ENCODE results near the gene CYTH3. TPM values are rescaled to one million over a fixed set of nuclear protein-coding genes. Genes with fewer than 3 reads are reported as not detected.
A peak's percentile ranks its signal among the peaks of the same experiment; 100 is the strongest.
"Not testable (repeated sequence)": the region's sequence is repeated elsewhere in the genome, so short reads cannot be mapped to it uniquely, and the experiment has no call there.

CYTH3 gene
- total RNA-seq, 1 donor, result 22.9 TPM

- DNase-seq (ENCODE audit: low read depth in 2 of 3, low spot score in 2 of 3), result no peak
These were observed 69.0 kb downstream of the CYTH3 start for GRCh38 chr7:6203381-6203780.

DNA sequence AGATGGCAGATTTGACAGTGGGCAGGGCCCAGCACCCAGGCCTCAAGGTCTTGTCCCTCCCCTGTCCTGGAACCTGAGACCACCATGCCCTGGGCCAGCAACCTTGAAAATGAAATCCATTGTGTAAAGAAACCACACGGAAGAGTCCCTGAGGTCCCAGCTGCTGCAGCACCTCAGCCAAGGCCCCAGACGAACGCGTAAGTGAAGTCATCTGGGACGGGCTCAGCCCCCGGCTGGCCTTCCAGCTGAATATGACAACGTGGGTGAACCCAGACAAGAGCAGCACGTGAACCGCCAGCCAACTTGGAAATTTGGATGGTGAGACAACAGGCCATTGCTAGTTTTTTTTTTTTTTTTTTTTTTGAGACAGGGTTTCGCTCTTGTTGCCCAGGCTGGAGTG is 70.3 kb downstream of the CYTH3 start:
- no peak for DNase-seq (ENCODE audit: low read depth in 2 of 3, low spot score in 2 of 3)

GRCh38 chr7:6200971-6201370 is 71.5 kb downstream of the CYTH3 start:
- DNase-seq (ENCODE audit: low read depth in 2 of 3, low spot score in 2 of 3), result no peak

GRCh38 chr7:6198689-6199595 is 73.5 kb downstream of the CYTH3 start:
- DNase-seq (ENCODE audit: low read depth in 2 of 3, low spot score in 2 of 3), result no peak

- DNase-seq (ENCODE audit: low read depth in 2 of 3, low spot score in 2 of 3), result no peak
These were observed 74.4 kb downstream of the CYTH3 start for GRCh38 chr7:6197801-6198551.

GRCh38 chr7:6193709-6194108 is 78.7 kb downstream of the CYTH3 start:
- DNase-seq (ENCODE audit: low read depth in 2 of 3, low spot score in 2 of 3), result no peak

DNA sequence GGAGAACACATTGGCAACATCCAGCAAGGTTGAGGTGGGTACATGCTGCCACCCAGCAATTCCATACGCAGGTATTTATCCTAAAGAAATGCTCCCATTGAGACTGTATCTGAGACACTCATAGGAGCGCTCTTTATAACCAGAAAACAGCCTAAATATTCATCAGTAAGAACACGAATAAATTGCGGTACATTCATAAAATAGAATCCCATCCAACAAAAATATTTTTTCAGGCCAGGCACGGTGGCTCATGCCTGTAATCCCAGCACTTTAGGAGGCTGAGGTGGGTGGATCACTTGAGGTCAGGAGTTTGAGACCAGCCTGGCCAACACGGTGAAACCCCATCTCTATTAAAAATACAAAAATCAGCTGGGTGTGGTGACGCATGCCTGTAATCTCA is 81.9 kb downstream of the CYTH3 start:
- not testable (repeated sequence) for DNase-seq (ENCODE audit: low read depth in 2 of 3, low spot score in 2 of 3)

- DNase-seq (ENCODE audit: low read depth in 2 of 3, low spot score in 2 of 3), result no peak
These were observed 84.0 kb downstream of the CYTH3 start for GRCh38 chr7:6188389-6188788.

- no peak for DNase-seq (ENCODE audit: low read depth in 2 of 3, low spot score in 2 of 3)
These were observed 85.8 kb downstream of the CYTH3 start for GRCh38 chr7:6186577-6186976.

DNA sequence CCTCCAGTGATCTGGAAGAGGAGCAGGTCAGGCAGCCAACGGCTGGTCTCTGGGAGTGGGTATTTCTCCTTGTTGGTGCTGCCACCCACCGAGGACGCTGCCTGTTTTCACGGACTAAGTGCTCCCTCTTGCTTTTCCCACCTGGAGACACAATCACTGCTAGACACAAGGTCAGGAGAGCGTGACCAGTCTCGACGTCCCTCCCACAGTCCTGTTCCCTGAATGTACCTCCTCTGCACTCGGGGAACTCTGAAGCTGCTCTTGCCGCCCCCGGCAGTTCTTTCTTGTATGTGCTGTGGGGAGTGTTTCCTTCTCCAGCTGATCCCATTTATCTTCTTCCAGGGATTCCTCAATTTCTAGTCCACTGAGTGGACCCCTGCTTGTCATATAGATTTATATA is 89.4 kb downstream of the CYTH3 start:
- no peak for DNase-seq (ENCODE audit: low read depth in 2 of 3, low spot score in 2 of 3)

- DNase-seq (ENCODE audit: low read depth in 2 of 3, low spot score in 2 of 3), result peak in 1 of 3 donors; percentile 28
These were observed 91.3 kb downstream of the CYTH3 start for GRCh38 chr7:6181136-6181535.

DNA sequence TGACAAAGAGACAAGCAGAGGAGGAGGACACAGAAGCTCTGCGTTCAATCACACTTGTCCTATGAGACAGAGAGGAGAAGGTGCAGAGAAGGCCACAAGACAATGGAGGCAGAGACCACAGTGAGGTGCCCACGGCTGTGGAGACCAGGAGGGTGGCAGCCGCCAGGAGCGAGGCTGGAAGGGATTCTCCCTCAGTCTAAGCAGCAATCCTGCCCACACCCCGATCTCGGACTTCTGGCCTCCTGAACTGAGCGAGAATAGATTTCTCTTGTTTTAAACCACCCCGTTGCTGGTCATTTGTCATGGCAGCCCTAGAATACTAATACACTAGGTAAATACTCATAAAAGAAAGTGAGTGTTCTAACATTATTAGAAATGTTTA is 92.1 kb downstream of the CYTH3 start:
- no peak for DNase-seq (ENCODE audit: low read depth in 2 of 3, low spot score in 2 of 3)

- no peak for DNase-seq (ENCODE audit: low read depth in 2 of 3, low spot score in 2 of 3)
These were observed 92.6 kb downstream of the CYTH3 start for GRCh38 chr7:6179620-6180343.

DNA sequence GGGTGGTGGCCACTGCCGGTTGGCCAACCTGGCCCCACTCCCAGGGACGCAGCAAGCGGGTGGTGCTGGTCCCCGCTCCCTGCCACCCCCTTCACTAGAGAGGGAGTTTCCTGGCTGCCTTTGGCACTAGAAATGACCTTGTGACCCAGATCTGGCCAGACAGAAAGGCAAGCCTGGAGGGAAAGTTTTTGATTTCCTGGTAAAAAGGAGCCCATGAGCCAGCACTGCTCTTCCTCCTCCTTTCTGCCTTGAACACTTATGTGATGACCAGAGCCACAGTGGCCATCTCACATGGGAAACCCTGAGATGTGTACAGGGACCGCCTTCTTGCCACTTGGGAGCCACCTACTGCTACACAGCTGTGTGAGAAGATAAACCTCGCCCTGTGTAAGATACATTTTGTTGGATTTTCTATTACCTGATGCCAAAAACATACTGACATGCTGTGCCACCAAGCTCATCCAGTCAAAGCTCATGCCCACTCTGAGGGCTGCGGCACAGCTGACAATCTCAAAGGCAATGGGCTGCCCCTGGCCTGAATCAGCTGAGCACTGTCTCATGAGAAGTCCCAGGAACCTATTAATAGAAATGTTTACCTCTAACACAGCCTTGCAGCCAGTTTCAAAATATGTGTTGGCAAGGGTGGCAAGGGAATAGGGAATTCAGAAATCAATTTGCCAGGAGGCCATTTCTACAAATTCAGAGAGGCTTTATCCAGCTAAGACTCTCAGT is 94.0 kb downstream of the CYTH3 start:
- no peak for DNase-seq (ENCODE audit: low read depth in 2 of 3, low spot score in 2 of 3)

DNA sequence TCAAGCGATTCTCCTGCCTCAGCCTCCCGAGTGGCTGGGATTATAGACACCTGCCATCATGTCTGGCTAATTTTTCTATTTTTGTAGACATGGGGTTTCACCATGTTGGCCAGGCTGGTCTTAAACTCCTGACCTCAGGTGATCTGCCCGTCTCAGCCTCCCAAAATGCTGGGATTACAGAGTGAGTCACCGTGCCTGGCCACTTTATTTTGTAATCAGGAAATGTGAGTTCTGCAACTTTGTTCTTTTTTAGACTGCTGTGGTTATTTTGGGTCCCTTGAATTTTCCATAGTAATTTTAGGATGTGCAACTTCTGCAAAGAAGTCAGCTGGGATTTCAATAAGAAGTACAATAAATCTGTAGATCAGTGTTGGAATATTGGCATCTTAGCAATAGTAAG is 96.8 kb downstream of the CYTH3 start:
- peak in 1 of 3 donors; percentile 23 for DNase-seq (ENCODE audit: low read depth in 2 of 3, low spot score in 2 of 3)

DNA sequence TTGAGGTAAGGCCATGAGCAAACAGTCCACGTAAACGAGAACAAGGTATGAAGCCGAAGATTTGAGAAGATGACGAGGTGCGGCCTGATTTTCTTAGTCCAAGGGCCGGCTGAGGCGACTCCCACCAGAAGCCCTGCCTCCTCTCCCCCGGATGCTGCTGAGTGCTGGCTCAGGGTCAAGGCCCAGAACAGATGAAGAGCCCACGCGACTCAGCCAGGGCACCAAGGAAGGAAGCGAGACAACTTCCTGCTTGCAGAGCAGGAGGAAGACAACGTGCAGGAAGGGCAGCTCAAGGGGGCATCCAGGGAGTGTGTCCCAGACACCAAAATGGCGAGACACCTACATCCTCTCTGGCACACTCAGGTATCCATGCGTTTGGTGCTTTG is 99.5 kb downstream of the CYTH3 start:
- DNase-seq (ENCODE audit: low read depth in 2 of 3, low spot score in 2 of 3), result no peak

DNA sequence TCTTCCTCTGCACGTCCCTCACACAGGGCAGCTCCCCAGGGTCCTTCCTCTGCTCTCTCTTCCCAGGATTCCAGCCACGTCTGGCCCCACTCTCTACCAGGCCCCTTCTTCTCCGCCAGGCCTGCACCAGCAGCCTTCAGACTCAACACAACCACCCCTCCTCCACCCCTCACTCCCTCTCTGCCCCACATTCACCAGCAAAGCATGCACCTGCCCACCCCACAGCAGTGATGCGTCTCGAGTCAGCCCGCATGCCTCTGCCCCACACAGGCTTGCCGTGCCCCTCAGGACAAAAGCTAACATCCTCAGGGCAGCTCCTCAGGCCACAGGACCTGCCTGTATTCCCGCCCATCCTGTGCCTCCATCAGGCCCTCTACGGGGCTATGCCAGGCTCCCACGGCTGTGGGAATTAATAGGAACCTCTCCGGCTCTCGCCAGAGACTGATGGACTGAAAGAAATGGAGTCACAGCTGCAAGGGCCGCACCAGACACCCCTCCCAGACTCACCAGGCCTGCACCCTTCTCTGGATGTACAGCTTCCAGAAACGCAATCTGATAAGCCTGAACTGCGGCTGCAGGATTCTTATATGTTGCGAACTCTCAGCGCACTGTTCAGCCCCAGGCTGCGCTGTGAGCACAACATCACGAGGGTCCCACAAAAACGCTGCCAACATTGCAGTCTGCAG is 100.1 kb downstream of the CYTH3 start:
- DNase-seq (ENCODE audit: low read depth in 2 of 3, low spot score in 2 of 3), result no peak

DNA sequence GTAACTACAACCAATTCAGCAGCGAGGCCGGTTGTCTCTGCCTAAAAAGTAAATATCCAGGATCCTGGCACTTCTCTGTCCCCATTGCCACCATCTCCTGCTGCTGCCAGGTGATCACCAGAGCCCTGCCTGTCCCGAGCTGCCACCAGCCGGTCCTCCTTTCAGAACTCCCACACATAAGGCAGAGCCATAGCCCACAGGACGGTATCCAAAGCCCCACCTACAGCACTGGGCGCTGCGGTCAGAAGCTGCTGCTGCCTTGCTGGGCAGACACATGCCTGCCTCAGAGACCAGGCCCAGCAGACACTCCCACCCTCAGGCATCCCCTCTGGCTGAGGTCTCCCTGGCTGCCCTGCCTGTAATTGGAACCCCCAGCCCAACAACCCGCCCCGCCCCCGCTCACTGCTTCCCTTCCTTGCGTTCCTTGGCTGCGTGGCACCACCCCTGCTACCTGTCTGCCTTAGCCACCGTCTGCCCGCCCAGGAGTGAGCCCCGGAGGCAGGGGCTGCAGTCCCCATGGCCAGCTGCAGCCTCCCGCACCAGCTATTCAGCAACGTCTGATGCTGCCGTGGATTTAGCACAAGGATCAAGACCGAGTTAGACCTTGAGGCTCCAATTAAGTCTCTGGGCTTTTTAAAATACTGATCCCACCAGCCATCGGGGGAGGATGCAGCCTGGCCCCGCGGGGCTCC is 100.7 kb downstream of the CYTH3 start:
- no peak for DNase-seq (ENCODE audit: low read depth in 2 of 3, low spot score in 2 of 3)

Measured in hematopoietic multipotent progenitor cell (in vitro differentiated cells).